ENCODE results near the gene FBN3. TPM values are rescaled to one million over a fixed set of nuclear protein-coding genes. Genes with fewer than 3 reads are reported as not detected.
"Not testable (repeated sequence)": the region's sequence is repeated elsewhere in the genome, so short reads cannot be mapped to it uniquely, and the experiment has no call there.

Gene FBN3
- polyA plus RNA-seq, 3 donors, result 0.01 to 0.05 TPM; not detected in 1

DNA sequence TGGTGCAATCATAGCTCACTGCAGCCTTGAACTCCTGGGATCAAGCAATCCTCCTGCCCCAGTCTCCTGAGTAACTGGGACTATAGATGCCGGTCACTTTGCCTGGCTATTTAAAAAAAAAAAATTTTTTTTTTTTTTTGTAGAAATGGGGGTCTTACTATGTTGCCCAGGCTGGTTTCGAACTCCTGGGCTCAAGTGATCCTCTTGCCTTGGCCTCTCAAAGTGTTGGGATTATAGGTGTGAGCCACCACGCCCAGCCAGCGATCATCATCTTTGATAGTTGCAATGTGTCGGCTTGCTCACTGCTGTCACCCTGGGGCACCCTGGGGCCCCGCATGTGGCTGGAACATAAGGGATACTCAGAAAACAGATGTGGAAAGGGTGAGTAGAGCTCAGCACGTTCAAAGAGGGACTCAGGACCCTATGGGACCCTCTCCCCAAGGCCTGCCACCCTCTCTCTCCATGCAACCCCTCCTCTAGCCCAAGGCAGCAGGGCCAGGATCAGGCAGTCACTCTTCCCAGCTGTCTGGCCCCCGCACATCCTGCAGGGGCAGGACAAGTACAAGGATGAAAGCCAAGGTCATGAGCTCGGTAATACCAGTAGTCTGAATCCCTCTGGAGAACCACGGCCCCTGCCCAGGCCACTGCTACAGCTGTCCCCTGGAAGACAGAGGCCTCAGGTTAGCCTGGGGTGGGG lies 103.4 kb downstream of the FBN3 start:
- no peak overlapping the region for H3K27ac ChIP-seq (ENCODE audit: low read depth, low read length)
- WGBS, 3 donors, result 69 to 77% (median 70%) methylated on average over 10 of the region's 10 CpGs

DNA sequence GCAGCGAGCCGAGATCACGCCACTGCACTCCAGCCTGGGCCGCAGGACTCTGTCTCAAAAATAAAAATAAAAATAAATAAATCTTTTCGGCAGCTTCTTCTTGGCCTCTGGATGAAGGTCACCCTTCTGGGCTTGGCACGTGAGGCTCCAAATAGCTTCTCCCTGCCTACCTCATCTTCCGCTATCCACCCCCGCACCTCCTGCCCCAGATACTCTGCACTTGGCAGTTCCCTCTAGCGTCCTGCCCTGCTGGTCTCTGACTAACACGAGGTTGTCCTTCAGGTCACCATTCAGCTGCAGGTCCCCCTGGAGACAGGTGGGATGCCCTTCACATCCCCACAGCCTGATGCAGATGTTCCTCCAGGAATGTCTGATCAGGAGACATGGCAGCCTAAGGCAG lies 105.4 kb downstream of the FBN3 start:
- WGBS, 3 donors, result 81 to 85% (median 82%) methylated on average over 10 of the region's 10 CpGs

DNA sequence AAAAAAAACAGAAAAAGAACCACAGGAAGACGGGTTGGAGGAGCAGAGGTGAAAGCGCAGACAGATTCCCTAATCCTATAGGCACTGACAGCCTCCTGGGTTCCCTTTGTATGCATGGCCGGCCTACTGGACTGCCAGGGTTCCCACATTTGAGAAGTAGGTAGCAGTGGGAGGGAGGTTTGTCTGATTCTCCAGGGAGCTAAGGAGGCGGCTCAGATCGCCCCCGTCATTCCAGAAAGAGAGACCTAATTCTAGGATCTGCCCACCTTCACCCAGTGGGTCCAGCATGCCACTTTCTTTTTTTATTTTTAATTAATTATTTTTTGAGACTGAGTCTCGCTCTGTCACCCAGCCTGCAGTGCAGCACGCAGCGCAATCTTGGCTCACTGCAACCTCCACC lies 106.5 kb downstream of the FBN3 start:
- H3K27ac ChIP-seq (ENCODE audit: low read depth, low read length), result no peak overlapping the region
- 87 to 98% (median 90%) methylated on average over 9 of the region's 9 CpGs for WGBS, 3 donors

More for the DNA sequence above, 105.4 kb downstream of the FBN3 start:
- no peak overlapping the region for H3K27ac ChIP-seq (ENCODE audit: low read depth, low read length)

DNA sequence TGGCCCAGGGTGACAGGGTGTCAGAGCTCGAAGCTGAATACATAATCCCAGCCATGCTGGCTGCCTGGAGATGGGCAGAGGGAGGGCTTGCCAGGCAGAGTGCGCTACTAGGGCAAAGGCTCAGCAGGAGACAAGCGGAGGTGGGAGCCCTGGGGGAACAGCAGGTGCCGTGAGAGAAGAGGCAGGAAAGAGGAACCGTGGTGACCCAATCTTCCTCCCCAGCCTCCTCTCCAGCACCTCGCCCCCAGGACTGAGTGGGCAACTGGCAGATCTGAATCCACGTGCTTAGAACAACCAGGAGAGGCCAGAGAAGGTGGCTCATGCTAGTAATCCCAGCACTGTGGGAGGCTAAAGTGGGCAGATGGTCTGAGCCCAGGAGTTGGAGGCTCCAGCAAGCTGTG lies 107.9 kb downstream of the FBN3 start:
- 43 to 78% (median 49%) methylated on average over 7 of the region's 7 CpGs for WGBS, 3 donors
- no peak overlapping the region for H3K27ac ChIP-seq (ENCODE audit: low read depth, low read length)

DNA sequence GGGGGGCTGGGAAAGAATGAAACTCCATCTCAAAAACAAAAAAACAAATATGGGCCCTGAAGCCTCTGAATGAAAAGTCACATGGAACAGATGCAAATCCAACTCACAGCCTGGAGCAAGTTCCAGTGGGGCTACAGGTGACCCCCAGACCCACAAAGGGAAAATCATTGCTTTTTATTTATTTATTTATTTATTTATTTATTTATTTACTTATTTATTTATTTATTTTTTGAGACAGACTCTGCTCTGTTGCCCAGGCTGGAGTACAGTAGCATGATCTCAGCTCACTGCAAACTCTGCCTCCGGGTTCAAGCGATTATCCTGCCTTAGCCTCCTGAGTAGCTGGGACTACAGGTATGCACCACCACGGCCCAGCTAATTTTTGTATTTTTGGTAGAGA lies 110.2 kb downstream of the FBN3 start:
- 96 to 99% (median 98%) methylated on average over 3 of the region's 3 CpGs for WGBS, 3 donors

DNA sequence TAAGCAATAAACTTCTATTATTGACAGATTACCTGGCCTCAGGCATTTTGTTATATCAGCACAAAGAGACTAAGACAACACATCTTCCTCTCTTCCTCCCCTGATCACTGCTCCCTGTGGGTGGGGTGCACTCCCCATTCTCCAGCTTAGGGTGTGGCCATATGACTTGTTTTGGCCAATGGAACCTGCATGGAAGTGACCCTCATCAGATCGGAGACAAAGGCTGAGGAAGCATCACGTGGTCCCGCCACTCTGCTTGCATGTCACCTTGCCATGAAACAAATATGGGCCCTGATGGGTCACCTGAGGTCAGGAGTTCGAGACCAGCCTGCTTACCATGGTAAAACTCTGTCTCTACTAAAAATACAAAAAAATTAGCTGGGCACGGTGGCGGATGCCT lies 110.6 kb downstream of the FBN3 start:
- H3K27ac ChIP-seq (ENCODE audit: low read depth, low read length), result no peak overlapping the region
- 73 to 80% (median 79%) methylated on average over 6 of the region's 6 CpGs for WGBS, 3 donors

More for the DNA sequence above, 110.2 kb downstream of the FBN3 start:
- H3K27ac ChIP-seq (ENCODE audit: low read depth, low read length), result no peak overlapping the region

DNA sequence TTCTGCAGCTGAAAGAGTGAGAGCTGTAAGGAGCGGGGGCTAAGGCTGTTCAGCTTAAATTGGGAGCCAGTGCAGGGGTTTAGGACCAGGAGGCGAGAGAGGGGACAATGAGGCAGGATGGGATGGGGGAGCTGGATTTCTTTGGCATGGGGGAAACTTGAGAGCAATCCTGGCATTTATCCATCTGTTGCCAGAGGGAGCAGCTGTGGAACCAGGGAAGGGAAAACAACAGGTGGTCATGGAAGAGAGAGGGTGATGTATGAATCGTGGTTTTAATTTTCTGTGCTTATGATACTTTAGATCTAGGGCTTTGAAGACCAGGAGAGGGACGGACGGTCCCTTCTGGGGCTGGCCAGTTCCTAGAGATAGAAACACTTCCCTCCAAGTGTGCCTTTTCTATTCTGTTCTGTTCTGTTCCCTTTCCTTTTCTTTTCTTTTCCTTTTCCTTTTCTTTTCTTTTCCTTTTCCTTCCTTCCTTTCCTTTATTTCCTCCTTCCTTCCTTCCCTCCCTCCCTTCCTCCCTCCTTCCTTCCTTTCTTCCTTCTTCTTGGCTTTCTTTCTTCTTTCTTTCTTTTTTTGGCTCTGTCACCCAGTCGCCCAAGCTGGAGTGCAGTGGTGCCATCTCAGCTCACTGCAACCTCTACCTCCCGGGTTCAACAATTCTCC lies 112.8 kb downstream of the FBN3 start:
- no peak overlapping the region for H3K27ac ChIP-seq (ENCODE audit: low read depth, low read length)
- 60 to 71% (median 71%) methylated on average over 7 of the region's 7 CpGs for WGBS, 3 donors

DNA sequence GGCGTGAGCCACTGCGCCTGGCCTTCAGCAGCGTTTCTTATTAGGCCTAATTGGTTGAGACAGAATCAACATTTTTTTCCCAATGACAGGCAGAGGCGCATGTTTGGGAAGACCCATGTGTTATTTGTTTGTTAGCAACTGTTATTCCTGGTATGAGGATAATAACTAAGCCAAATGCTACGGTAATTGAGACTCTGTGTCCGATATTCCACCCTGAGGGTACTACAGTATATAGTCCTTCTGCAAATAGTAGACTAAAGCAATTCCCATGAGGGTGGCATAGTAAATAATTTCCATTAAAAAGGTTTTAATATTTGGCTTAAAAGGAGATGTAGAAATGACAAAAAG lies 115.2 kb downstream of the FBN3 start:
- WGBS, 3 donors, result 87 to 91% (median 88%) methylated on average over 6 of the region's 6 CpGs

DNA sequence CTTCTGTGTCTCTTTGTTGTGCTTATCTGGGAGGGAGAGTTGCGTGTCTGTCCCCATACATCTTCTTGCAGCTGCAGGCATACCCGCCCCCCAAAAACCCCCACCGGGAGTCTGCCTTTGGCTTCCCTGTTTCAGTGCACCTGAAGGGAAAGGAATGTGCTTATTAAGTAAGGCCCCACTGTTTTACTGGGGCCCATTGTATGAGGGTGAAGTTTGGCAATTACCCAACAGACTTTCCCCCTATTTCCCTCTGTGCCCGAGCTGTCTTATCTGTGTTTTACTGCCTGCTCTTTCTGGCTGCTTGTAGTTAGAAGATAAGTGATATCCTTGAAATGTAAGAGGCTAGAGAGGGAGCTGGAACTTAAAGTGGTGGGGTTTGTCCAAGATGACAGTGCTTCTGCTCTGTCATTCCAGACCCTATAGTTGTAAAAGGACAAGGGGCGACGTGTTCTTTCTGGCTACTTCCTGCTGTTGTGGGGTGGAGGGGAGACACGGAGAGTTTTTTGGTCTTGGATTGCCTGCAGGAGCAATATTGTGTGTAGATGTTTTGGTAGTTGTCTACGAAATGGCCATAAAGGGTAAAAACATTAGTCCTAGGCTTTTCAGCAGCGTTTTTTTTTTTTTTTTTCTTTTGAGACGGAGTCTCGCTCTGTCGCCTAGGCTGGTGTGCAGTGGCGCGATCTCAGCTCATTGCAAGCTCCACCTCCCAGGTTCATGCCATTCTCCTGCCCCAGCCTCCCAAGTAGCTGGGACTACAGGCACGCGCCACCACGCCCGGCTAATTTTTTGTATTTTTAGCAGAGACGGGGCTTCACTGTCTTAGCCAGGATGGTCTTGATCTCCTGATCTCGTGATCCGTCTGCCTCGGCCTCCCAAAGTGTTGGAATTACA lies 115.9 kb downstream of the FBN3 start:
- 64 to 74% (median 68%) methylated on average over 19 to 22 of the region's 22 CpGs for WGBS, 3 donors
- H3K27ac ChIP-seq (ENCODE audit: low read depth, low read length), result not testable (repeated sequence)

More for the DNA sequence above, 115.2 kb downstream of the FBN3 start:
- no peak overlapping the region for H3K27ac ChIP-seq (ENCODE audit: low read depth, low read length)

DNA sequence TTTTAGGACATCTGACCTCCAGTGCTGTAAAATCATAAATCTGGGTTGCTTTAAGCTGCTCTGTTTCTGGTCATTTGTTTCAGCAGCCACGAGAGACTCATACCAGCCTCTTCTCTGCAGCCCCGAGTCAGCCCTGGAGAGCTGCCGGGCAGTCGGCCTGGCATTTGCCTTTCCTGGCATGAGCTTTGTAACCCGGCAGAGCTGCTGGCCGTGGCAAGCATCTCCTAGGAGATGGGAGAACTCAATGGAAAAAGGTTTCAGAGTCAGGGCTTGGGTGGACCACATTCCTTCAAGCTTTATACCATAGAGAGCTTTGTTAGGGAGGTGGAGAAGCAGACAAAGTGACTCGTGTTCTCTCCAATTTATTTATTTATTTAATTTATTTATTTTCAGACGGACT lies 118.4 kb downstream of the FBN3 start:
- 82 to 91% (median 85%) methylated on average over 8 of the region's 8 CpGs for WGBS, 3 donors
- H3K27ac ChIP-seq (ENCODE audit: low read depth, low read length), result no peak overlapping the region

DNA sequence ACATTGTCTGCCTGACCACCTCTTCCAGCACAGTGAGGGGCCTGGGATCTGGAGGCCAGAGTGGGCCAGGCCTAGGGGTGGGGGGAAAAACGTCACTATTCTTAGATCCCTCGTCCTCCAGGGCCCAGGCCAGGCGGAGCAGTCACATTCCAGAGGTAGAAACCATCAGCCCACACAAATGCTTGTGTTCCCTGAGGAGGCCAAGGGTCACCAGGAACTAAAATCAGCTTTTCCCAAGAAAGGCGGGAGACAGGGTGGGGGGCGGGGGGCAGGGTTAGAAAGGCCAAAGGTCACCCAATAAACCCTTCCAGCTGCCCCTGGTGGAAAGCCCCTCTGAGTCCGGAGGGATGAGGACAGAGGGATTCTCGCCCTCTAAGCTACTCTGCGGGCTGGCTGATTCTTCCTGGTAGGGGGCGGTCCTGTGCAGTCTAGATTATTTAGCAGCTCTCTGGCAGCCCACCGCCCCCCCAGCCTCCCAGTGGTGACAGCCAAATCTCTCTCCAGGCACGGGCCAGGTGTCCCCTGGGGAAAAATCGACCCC lies 120.4 kb downstream of the FBN3 start:
- WGBS, 3 donors, result 41 to 58% (median 45%) methylated on average over 12 of the region's 12 CpGs
- H3K27ac ChIP-seq (ENCODE audit: low read depth, low read length), result no peak overlapping the region

DNA sequence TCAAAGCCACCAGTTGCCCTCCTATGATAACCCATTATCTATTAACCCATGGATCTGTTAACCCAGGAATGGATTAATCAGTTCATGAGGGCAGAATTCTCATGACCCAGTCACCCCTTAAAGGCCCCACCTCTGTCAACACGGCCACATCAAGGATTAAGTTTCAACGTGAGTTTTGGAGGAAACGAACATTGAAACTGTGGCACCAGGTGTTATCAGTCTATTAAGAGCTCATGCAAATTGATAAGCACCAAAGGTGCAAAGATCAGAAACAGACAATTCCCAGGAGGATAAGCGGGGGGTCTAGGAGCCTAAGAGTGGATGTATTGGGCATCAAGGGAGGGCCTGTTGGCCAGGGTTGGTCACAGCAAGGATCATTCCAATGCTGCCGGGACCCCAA lies 124.1 kb downstream of the FBN3 start:
- WGBS, 3 donors, result 72 to 85% (median 82%) methylated on average over 5 of the region's 5 CpGs

DNA sequence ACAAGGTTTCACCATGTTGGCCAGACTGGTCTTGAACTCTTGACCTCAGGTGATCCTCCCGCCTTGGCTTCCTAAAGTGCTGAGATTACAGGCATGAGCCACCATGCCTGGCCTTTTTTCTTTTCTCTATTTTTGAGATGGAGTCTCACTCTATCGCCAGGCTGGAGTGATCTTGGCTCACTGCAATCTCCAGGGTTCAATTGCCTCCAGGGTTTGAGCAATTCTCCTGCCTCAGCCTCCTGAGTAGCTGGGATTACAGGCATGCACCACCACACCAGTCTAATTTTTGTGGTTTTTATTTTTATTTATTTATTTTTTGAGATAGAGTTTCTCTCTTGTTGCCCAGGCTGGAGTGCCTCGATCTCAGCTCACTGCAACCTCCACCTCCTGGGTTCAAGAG lies 125.1 kb downstream of the FBN3 start:
- H3K27ac ChIP-seq (ENCODE audit: low read depth, low read length), result not testable (repeated sequence)
- WGBS, 3 donors, result 96 to 98% (median 97%) methylated on average over 3 of the region's 3 CpGs

More for the DNA sequence above, 124.1 kb downstream of the FBN3 start:
- no peak overlapping the region for H3K27ac ChIP-seq (ENCODE audit: low read depth, low read length)

DNA sequence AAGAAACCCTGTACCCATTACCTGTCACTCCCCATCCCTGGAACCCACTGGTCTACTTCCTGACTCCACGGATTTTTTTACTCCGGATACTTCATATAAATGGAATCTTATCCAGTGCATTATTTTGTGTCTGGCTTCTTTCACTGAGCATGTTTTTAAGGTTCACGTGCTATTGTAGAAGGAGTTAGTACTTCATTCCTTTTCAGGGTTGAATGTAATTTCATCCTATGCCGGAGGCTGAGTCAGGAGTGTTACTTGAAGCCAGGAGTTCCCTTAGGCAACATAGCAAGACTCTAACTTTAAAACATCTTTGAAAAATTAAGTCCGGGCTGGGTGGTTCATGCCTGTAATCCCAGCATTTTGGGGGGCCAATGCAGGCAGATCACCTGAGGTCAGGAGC lies 126.0 kb downstream of the FBN3 start:
- WGBS, 3 donors, result 83 to 91% (median 85%) methylated on average over 5 of the region's 5 CpGs

DNA sequence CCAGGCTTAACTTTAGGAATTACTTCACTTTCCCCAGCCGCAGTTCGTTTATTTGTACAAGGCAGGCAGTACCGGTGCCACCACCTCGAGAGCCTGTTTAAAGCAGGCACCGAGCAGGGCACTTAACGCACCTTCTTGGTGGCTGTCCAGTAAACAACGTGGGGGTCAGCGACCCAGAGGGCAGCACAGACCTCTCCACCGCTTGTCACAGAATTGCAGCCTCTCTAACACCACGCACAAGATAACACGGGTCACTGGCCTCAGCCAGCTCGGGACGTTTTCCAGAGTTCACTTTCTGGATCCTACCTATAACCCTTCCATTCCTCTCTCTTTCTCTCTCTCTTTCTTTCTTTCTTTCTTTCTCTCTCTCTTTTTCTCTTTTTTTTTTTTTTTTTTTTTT lies 127.1 kb downstream of the FBN3 start:
- no peak overlapping the region for H3K27ac ChIP-seq (ENCODE audit: low read depth, low read length)
- WGBS, 3 donors, result 79 to 83% (median 83%) methylated on average over 13 of the region's 13 CpGs

More for the DNA sequence above, 126.0 kb downstream of the FBN3 start:
- no peak overlapping the region for H3K27ac ChIP-seq (ENCODE audit: low read depth, low read length)

DNA sequence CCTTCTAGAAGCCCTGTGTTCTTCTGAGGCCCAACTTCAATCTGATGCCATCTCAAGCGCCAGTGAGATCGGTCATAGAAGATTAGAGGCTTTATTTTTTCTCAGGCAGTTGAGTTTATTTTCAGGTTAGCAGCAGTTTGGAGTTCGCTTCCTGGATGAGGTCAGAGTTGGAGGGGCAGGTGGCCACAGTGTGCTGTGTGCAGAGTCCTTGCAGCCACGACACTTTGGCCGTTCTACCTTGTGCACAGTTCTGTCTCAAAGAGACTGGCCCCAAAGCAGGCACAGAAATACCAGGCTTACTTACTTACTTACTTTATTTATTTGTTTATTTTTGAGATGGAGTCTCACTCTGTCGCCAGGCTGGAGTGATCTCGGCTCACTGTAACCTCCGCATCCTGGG lies 128.0 kb downstream of the FBN3 start:
- 86 to 91% (median 88%) methylated on average over 8 of the region's 8 CpGs for WGBS, 3 donors
- H3K27ac ChIP-seq (ENCODE audit: low read depth, low read length), result no peak overlapping the region

DNA sequence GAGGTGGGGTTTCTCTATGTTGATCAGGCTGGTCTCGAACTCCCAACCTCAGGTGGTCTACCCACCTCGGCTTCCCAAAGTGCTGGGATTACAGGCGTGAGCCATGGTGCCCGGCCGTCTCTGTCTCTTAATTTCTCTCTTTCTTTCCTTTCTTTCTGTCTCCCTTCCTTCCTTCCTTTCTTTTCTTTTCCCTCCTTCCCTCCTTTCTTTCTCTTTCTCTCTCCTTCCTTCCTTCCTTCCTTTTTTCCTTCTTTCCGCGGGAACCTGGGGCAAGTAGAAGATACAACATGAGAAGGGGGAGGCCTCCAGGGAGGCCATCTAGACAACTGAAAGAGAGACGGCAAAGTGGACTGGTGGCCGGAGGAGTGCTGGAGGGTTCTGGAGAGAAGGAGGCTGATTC lies 128.7 kb downstream of the FBN3 start:
- 76 to 87% (median 82%) methylated on average over 9 of the region's 9 CpGs for WGBS, 3 donors
- H3K27ac ChIP-seq (ENCODE audit: low read depth, low read length), result no peak overlapping the region

DNA sequence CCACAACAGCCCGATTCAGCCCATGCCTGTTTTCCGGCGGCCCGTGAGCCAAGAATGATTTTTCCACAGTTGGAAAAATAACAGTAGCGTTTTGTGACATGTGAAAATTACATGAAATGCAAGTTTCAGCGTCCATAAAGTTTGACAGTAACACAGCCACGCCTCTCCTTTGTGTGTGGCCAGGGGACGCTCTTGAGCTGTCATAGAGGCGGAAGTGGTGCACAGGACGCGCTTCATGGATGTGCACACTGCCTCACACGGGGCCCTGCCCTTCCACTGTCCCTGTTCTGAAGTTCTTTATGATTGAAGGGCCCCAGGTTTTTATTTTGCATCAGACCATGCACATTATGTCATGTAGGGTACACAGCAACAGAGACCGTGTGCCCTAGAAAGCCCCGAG lies 131.6 kb downstream of the FBN3 start:
- H3K27ac ChIP-seq (ENCODE audit: low read depth, low read length), result no peak overlapping the region
- WGBS, 3 donors, result 66 to 73% (median 72%) methylated on average over 14 of the region's 14 CpGs

All from adipose tissue (tissue), 3 donors.